Mesenchymal stem cell (in vitro differentiated cells and primary cell): ENCODE measurements around the gene RNF157.

Source experiments
- DNase-seq: peaks from one replicate; pipeline ENCODE4 v3.0.0-alpha.2; 2013
- H2AFZ ChIP-seq: one replicate; pipeline ENCODE4 v1.6.1; 2013; ENCODE audit warnings: low read depth, mild to moderate bottlenecking, control low read depth, inconsistent platforms, low read length, moderate library complexity
- H2AK5ac ChIP-seq: 2 replicates; pipeline ENCODE4 v1.6.1; 2013; ENCODE audit warnings: low read length, moderate library complexity, mild to moderate bottlenecking, inconsistent platforms; ENCODE audit not compliant: severe bottlenecking
- H2BK120ac ChIP-seq: one replicate; pipeline ENCODE4 v1.6.1; 2013; ENCODE audit warnings: low read depth, mild to moderate bottlenecking, inconsistent platforms, low read length, moderate library complexity
- H2BK12ac ChIP-seq, 2 experiments: one replicate each; pipeline ENCODE4 v1.6.1; 2013; ENCODE audit warnings: inconsistent platforms in 2 of 2, low read length in 2 of 2, mild to moderate bottlenecking in 2 of 2, moderate library complexity in 2 of 2, control low read depth in 1 of 2
- H2BK15ac ChIP-seq: one replicate; pipeline ENCODE4 v1.6.1; 2013; ENCODE audit warnings: mild to moderate bottlenecking, low read depth, inconsistent platforms; ENCODE audit not compliant: poor library complexity, severe bottlenecking
- H2BK5ac ChIP-seq: 2 replicates; pipeline ENCODE4 v1.6.1; 2013; ENCODE audit warnings: low read depth, mild to moderate bottlenecking, low read length, control low read depth, inconsistent platforms; ENCODE audit not compliant: poor library complexity, severe bottlenecking
- H3K14ac ChIP-seq, 2 experiments: one replicate each; pipeline ENCODE4 v1.6.1; 2013; ENCODE audit warnings: inconsistent platforms in 2 of 2, low read length in 2 of 2, control low read depth in 1 of 2, mild to moderate bottlenecking in 1 of 2, moderate library complexity in 1 of 2
- H3K18ac ChIP-seq, 2 experiments: one replicate each; pipeline ENCODE4 v1.6.1; 2013; ENCODE audit warnings: inconsistent platforms in 2 of 2, low read length in 2 of 2, control low read depth in 1 of 2, low read depth in 1 of 2, mild to moderate bottlenecking in 1 of 2
- H3K23ac ChIP-seq, 2 experiments: one replicate each; pipeline ENCODE4 v1.6.1; 2013; ENCODE audit warnings: inconsistent platforms in 2 of 2, low read length in 2 of 2, mild to moderate bottlenecking in 2 of 2, moderate library complexity in 2 of 2, control low read depth in 1 of 2
- H3K27ac ChIP-seq: 2 replicates; pipeline ENCODE4 v1.5.1; 2013; ENCODE audit warnings: mild to moderate bottlenecking, moderate library complexity, low read length, control low read depth, inconsistent platforms; ENCODE audit not compliant: poor library complexity, severe bottlenecking
- H3K27me3 ChIP-seq, 2 experiments: 2 replicates each; pipeline versions ENCODE4 v1.6.1 to v1.7.0; 2013; ENCODE audit warnings: low read length in 2 of 2, mild to moderate bottlenecking in 2 of 2, moderate library complexity in 2 of 2, control low read depth in 1 of 2, inconsistent platforms in 1 of 2; ENCODE audit not compliant: control insufficient read depth in 1 of 2, insufficient read depth in 1 of 2
- H3K36me3 ChIP-seq, 2 experiments: 2 replicates each; pipeline versions ENCODE4 v1.6.1 to v1.7.0; 2013; ENCODE audit warnings: low read length in 2 of 2, control low read depth in 1 of 2, inconsistent platforms in 1 of 2, low read depth in 1 of 2, mild to moderate bottlenecking in 1 of 2; ENCODE audit not compliant: insufficient read depth in 2 of 2, control insufficient read depth in 1 of 2
- H3K4ac ChIP-seq, 2 experiments: one replicate each; pipeline ENCODE4 v1.6.1; 2013; ENCODE audit warnings: inconsistent platforms in 2 of 2, low read length in 2 of 2, mild to moderate bottlenecking in 2 of 2, moderate library complexity in 2 of 2, control low read depth in 1 of 2, low read depth in 1 of 2
- H3K4me1 ChIP-seq: 2 replicates; pipeline ENCODE4 v1.6.1; 2013; ENCODE audit warnings: low read depth, low read length, control low read depth; ENCODE audit not compliant: control insufficient read depth, insufficient read depth
- H3K4me2 ChIP-seq: 2 replicates; pipeline ENCODE4 v1.6.1; 2013; ENCODE audit warnings: low read length, mild to moderate bottlenecking, inconsistent platforms; ENCODE audit not compliant: poor library complexity, severe bottlenecking
- H3K4me3 ChIP-seq, 2 experiments: 2 replicates each; pipeline versions ENCODE4 v1.5.1 to v1.7.0; 2013; ENCODE audit warnings: low read length in 2 of 2, mild to moderate bottlenecking in 2 of 2, control low read depth in 1 of 2, low read depth in 1 of 2; ENCODE audit not compliant: insufficient read depth in 1 of 2
- H3K79me1 ChIP-seq: replicated peaks from 2 replicates; pipeline ENCODE4 v1.6.1; 2013; ENCODE audit warnings: mild to moderate bottlenecking, control low read depth, low read length, inconsistent platforms; ENCODE audit not compliant: poor library complexity, severe bottlenecking
- H3K9ac ChIP-seq: 2 replicates; pipeline ENCODE4 v1.7.0; 2013; ENCODE audit warnings: mild to moderate bottlenecking, low read length, moderate library complexity
- H3K9me3 ChIP-seq: 2 replicates; pipeline ENCODE4 v1.7.0; 2013; ENCODE audit warnings: mild to moderate bottlenecking, low read length; ENCODE audit not compliant: control insufficient read depth
- H4K8ac ChIP-seq: one replicate; pipeline ENCODE4 v1.6.1; 2013; ENCODE audit warnings: inconsistent platforms, mild to moderate bottlenecking, low read length, moderate library complexity
- H4K91ac ChIP-seq: one replicate; pipeline ENCODE4 v1.6.1; 2013; ENCODE audit warnings: mild to moderate bottlenecking, low read length, inconsistent platforms
- WGBS: methylation state at CpG from one replicate; pipeline ENCODE4 v1.1.7; 2013; ENCODE audit warnings: mixed read lengths; 5-methylcytosine and 5-hydroxymethylcytosine counted together

The RNF157 gene

GRCh38 chr17:76119409-76120371 is 120.6 kb downstream of the RNF157 start:
- Histone ChIP-seq H3K4ac (no peak overlapping the region), H3K27ac (no peak overlapping the region), H2BK12ac (no peak overlapping the region), H2AFZ (no peak overlapping the region), H3K18ac (no peak overlapping the region), H3K9ac (no peak overlapping the region), H2AK5ac (no peak overlapping the region), H3K14ac (no peak overlapping the region), H3K9me3 (no peaks in the 10 kb centered on the region), H3K23ac (no peak overlapping the region), H3K27me3 (peaks cover 0 to 21% of the 10 kb centered on the region in 2 experiments), H2BK5ac (no peak overlapping the region), H3K36me3 (no peaks in the 10 kb centered on the region), H4K91ac (no peak overlapping the region), H3K4me2 (no peak overlapping the region), H2BK15ac (no peak overlapping the region), H3K4me1 (peaks cover 16% of the 10 kb centered on the region), H2BK120ac (no peak overlapping the region), H3K79me1 (no peaks in the 10 kb centered on the region), H4K8ac (no peak overlapping the region), H3K4me3 (no peak overlapping the region)
- DNase-seq = no peak
- WGBS = 73% methylated on average over 19 of the region's 19 CpGs

- no peak overlapping the region for H3K14ac ChIP-seq
- no peak overlapping the region for H3K4me3 ChIP-seq
- H2AK5ac ChIP-seq = no peak overlapping the region
- WGBS = 98% methylated on average over 7 of the region's 7 CpGs
- no peak overlapping the region for H3K4me2 ChIP-seq
- peaks cover 0 to 4% of the 10 kb centered on the region in 2 experiments for H3K27me3 ChIP-seq
- H3K27ac ChIP-seq = no peak overlapping the region
- no peaks in the 10 kb centered on the region for H3K9me3 ChIP-seq
- H2BK12ac ChIP-seq = no peak overlapping the region
- H2BK120ac ChIP-seq = no peak overlapping the region
- no peak overlapping the region for H3K18ac ChIP-seq
- no peak overlapping the region for H2AFZ ChIP-seq
- H4K8ac ChIP-seq = no peak overlapping the region
- H3K4me1 ChIP-seq = peaks cover 5% of the 10 kb centered on the region
- no peak overlapping the region for H4K91ac ChIP-seq
- H3K79me1 ChIP-seq = no peaks in the 10 kb centered on the region
- H3K36me3 ChIP-seq = no peaks in the 10 kb centered on the region
- H3K4ac ChIP-seq = no peak overlapping the region
- H2BK5ac ChIP-seq = no peak overlapping the region
- no peak overlapping the region for H3K9ac ChIP-seq
- H2BK15ac ChIP-seq = no peak overlapping the region
- DNase-seq = no peak
- no peak overlapping the region for H3K23ac ChIP-seq
Observed at GRCh38 chr17:76115138-76115754, 125.0 kb downstream of the RNF157 start.

GRCh38 chr17:76111956-76112355 is 128.3 kb downstream of the RNF157 start:
- no peaks in the 10 kb centered on the region for H3K9me3 ChIP-seq
- no peak overlapping the region for H2BK12ac ChIP-seq
- H3K27me3 ChIP-seq = no peaks in the 10 kb centered on the region
- H3K4me2 ChIP-seq = no peak overlapping the region
- H3K18ac ChIP-seq = no peak overlapping the region
- H3K27ac ChIP-seq = no peak overlapping the region
- H2BK120ac ChIP-seq = no peak overlapping the region
- no peaks in the 10 kb centered on the region for H3K36me3 ChIP-seq
- H3K9ac ChIP-seq = no peak overlapping the region
- no peak overlapping the region for H4K8ac ChIP-seq
- H3K4ac ChIP-seq = no peak overlapping the region
- no peak overlapping the region for H2AK5ac ChIP-seq
- no peak overlapping the region for H4K91ac ChIP-seq
- no peaks in the 10 kb centered on the region for H3K4me1 ChIP-seq
- H2BK15ac ChIP-seq = no peak overlapping the region
- H2BK5ac ChIP-seq = no peak overlapping the region
- no peak overlapping the region for H2AFZ ChIP-seq
- DNase-seq = no peak
- no peak overlapping the region for H3K4me3 ChIP-seq
- no peak overlapping the region for H3K23ac ChIP-seq
- H3K14ac ChIP-seq = no peak overlapping the region
- H3K79me1 ChIP-seq = no peaks in the 10 kb centered on the region
- 90% methylated on average over 2 of the region's 2 CpGs for WGBS

- Histone ChIP-seq H3K79me1 (peaks cover 4% of the 10 kb centered on the region), H3K14ac (no peak overlapping the region), H4K91ac (no peak overlapping the region), H2BK120ac (no peak overlapping the region), H3K23ac (no peak overlapping the region), H2AFZ (no peak overlapping the region), H3K4me3 (no peak overlapping the region), H2BK5ac (no peak overlapping the region), H3K36me3 (no peaks in the 10 kb centered on the region), H4K8ac (no peak overlapping the region), H3K27me3 (no peaks in the 10 kb centered on the region), H2BK15ac (no peak overlapping the region), H3K9ac (no peak overlapping the region), H3K9me3 (no peaks in the 10 kb centered on the region), H3K27ac (no peak overlapping the region), H2BK12ac (no peak overlapping the region), H2AK5ac (no peak overlapping the region), H3K4me2 (no peak overlapping the region), H3K4me1 (peaks cover 8% of the 10 kb centered on the region), H3K4ac (no peak overlapping the region), H3K18ac (no peak overlapping the region)
- DNase-seq = no peak
- 100% methylated on average over 4 of the region's 6 CpGs for WGBS
Observed at GRCh38 chr17:76107509-76107908, 132.8 kb downstream of the RNF157 start.
